Measurements from ENCODE around the gene RAB29.

The RAB29 gene

DNA sequence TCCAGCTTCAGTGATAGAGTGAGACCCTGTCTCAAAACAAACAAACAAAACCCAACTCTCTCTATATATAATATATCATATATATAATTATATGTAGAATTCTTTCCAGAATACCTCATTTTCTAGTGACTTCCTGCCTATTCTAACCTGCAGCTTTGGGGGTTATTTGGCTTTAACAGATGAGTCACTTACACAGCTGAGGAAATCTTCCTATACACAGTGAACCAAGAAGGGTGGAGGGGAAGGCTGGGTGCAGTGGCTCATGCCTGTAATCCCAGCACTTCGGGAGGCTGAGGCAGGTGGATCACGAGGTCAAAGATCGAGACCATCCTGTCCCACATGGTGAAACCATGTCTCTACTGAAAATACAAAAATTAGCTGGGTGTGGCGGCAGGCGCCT lies 9.2 kb downstream of the RAB29 start:
- no peak overlapping the region for H3K14ac ChIP-seq (ENCODE audit: low read length)
- no peak overlapping the region for H3K4me3 ChIP-seq (ENCODE audit: low read length in 2 of 2)
- no peak overlapping the region for H3K27ac ChIP-seq (replicated peaks; ENCODE audit: low read length)
- H4K91ac ChIP-seq (ENCODE audit: low read depth, low read length, poor library complexity): no peak overlapping the region
- peaks cover 0 to 2% of the 10 kb centered on the region in 2 donors for H3K4me1 ChIP-seq (ENCODE audit: control insufficient read depth in 2 of 2, insufficient read depth in 1 of 2, low read depth in 1 of 2, low read length in 2 of 2)
- no peak overlapping the region for H2BK15ac ChIP-seq (ENCODE audit: low read length)
- H3K9me3 ChIP-seq (replicated peaks in 1 of 2; ENCODE audit: control insufficient read depth in 2 of 2, insufficient read depth in 1 of 2, low read depth in 1 of 2, low read length in 2 of 2): no peaks in the 10 kb centered on the region
- H3K36me3 ChIP-seq (replicated peaks in 1 of 2; ENCODE audit: control insufficient read depth in 2 of 2, insufficient read depth in 2 of 2, low read length in 2 of 2): no peaks in the 10 kb centered on the region
- no peak overlapping the region for H3K23ac ChIP-seq (ENCODE audit: low read depth, low read length, poor library complexity)
- H3K9ac ChIP-seq (ENCODE audit: low read depth, low read length, poor library complexity): no peak overlapping the region
- H2BK120ac ChIP-seq (ENCODE audit: low read depth, low read length): no peak overlapping the region
- H3K18ac ChIP-seq (ENCODE audit: low read length): no peak overlapping the region
- no peak overlapping the region for H3K4me2 ChIP-seq (ENCODE audit: insufficient read depth, low read length, poor library complexity, severe bottlenecking)
- H2BK5ac ChIP-seq (ENCODE audit: low read length): no peak overlapping the region
- H3K79me1 ChIP-seq (ENCODE audit: low read depth, low read length): no peaks in the 10 kb centered on the region
- WGBS, 2 donors (ENCODE audit: extremely low coverage in 2 of 2, insufficient read length in 2 of 2, insufficient replicate concordance in 1 of 2): no CpG with 5 or more reads among the region's 5 CpGs
- H2AK5ac ChIP-seq (ENCODE audit: low read depth, low read length): no peak overlapping the region
- H4K8ac ChIP-seq (ENCODE audit: low read depth, low read length): no peak overlapping the region
- peaks cover 0 to 23% (median 0%) of the 10 kb centered on the region in 3 experiments for H3K27me3 ChIP-seq (ENCODE audit: control insufficient read depth in 3 of 3, insufficient read depth in 3 of 3, low read depth in 1 of 3, low read length in 3 of 3)
- no peak for DNase-seq (ENCODE audit: low spot score)
- H2AFZ ChIP-seq (ENCODE audit: low read length): no peak overlapping the region
- no peak overlapping the region for H3K4ac ChIP-seq (ENCODE audit: low read length)
- H2BK12ac ChIP-seq (ENCODE audit: low read length): no peak overlapping the region

DNA sequence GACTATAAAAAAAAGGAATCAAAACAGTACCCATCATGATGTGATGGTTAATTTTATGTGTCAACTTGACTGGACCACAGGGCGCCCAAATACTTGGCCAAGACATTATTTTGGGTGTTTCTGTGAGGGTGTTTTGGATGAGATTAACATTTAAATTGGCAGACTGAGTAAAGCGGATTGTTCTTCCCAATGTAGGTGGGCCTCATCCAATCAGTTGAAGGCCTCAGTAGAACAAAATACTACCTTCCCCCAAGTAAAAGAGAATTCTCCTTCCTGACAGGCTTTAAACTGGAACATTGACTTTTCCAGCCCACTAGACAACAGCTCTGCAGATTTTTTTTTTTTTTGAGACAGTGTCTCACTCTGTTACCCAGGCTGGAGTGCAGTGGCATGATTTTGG lies 10.7 kb downstream of the RAB29 start:
- H4K91ac ChIP-seq (ENCODE audit: low read depth, low read length, poor library complexity): no peak overlapping the region
- no peaks in the 10 kb centered on the region for H3K79me1 ChIP-seq (ENCODE audit: low read depth, low read length)
- H3K4me3 ChIP-seq (ENCODE audit: low read length in 2 of 2): no peak overlapping the region
- no peak overlapping the region for H3K18ac ChIP-seq (ENCODE audit: low read length)
- H2BK5ac ChIP-seq (ENCODE audit: low read length): no peak overlapping the region
- H3K4ac ChIP-seq (ENCODE audit: low read length): no peak overlapping the region
- no CpG with 5 or more reads among the region's 2 CpGs for whole genome bisulfite sequencing, 2 donors (ENCODE audit: extremely low coverage in 2 of 2, insufficient read length in 2 of 2, insufficient replicate concordance in 1 of 2)
- H2BK15ac ChIP-seq (ENCODE audit: low read length): no peak overlapping the region
- H3K9me3 ChIP-seq (replicated peaks in 1 of 2; ENCODE audit: control insufficient read depth in 2 of 2, insufficient read depth in 1 of 2, low read depth in 1 of 2, low read length in 2 of 2): no peaks in the 10 kb centered on the region
- H2BK120ac ChIP-seq (ENCODE audit: low read depth, low read length): no peak overlapping the region
- H2AK5ac ChIP-seq (ENCODE audit: low read depth, low read length): no peak overlapping the region
- no peak overlapping the region for H3K23ac ChIP-seq (ENCODE audit: low read depth, low read length, poor library complexity)
- H3K27ac ChIP-seq (replicated peaks; ENCODE audit: low read length): no peak overlapping the region
- no peak overlapping the region for H2BK12ac ChIP-seq (ENCODE audit: low read length)
- no peak for DNase-seq (ENCODE audit: low spot score)
- H3K36me3 ChIP-seq (replicated peaks in 1 of 2; ENCODE audit: control insufficient read depth in 2 of 2, insufficient read depth in 2 of 2, low read length in 2 of 2): no peaks in the 10 kb centered on the region
- no peak overlapping the region for H3K14ac ChIP-seq (ENCODE audit: low read length)
- no peak overlapping the region for H3K9ac ChIP-seq (ENCODE audit: low read depth, low read length, poor library complexity)
- no peaks in the 10 kb centered on the region for H3K4me1 ChIP-seq (ENCODE audit: control insufficient read depth in 2 of 2, insufficient read depth in 1 of 2, low read depth in 1 of 2, low read length in 2 of 2)
- H3K4me2 ChIP-seq (ENCODE audit: insufficient read depth, low read length, poor library complexity, severe bottlenecking): no peak overlapping the region
- peaks cover 0 to 26% (median 0%) of the 10 kb centered on the region in 3 experiments for H3K27me3 ChIP-seq (ENCODE audit: control insufficient read depth in 3 of 3, insufficient read depth in 3 of 3, low read depth in 1 of 3, low read length in 3 of 3)
- H4K8ac ChIP-seq (ENCODE audit: low read depth, low read length): no peak overlapping the region
- H2AFZ ChIP-seq (ENCODE audit: low read length): no peak overlapping the region

DNA sequence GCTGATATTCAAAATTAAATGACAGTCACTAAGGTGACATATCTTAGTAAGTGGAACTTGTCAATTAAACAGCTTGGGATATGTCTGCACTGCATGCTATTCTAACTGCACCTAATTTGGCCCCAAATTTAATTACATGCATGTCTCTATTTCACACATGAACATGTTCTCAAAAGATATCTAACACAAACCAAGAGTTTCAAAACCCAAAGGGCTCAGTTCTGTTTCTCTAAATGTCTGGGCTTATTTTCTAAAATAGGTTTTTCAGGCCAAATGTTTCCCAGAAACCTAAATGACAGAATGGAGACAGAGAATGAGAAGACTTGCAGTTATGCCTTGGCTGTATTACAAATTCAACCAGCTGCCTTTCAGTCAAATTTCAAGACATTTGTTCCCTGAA lies 11.3 kb downstream of the RAB29 start:
- no peaks in the 10 kb centered on the region for H3K4me1 ChIP-seq (ENCODE audit: control insufficient read depth in 2 of 2, insufficient read depth in 1 of 2, low read depth in 1 of 2, low read length in 2 of 2)
- no peak overlapping the region for H4K8ac ChIP-seq (ENCODE audit: low read depth, low read length)
- no peak overlapping the region for H3K18ac ChIP-seq (ENCODE audit: low read length)
- H2BK12ac ChIP-seq (ENCODE audit: low read length): no peak overlapping the region
- H2AK5ac ChIP-seq (ENCODE audit: low read depth, low read length): no peak overlapping the region
- H4K91ac ChIP-seq (ENCODE audit: low read depth, low read length, poor library complexity): no peak overlapping the region
- no peak overlapping the region for H3K9ac ChIP-seq (ENCODE audit: low read depth, low read length, poor library complexity)
- H2BK5ac ChIP-seq (ENCODE audit: low read length): no peak overlapping the region
- H3K14ac ChIP-seq (ENCODE audit: low read length): no peak overlapping the region
- no peaks in the 10 kb centered on the region for H3K9me3 ChIP-seq (replicated peaks in 1 of 2; ENCODE audit: control insufficient read depth in 2 of 2, insufficient read depth in 1 of 2, low read depth in 1 of 2, low read length in 2 of 2)
- no peak overlapping the region for H3K4ac ChIP-seq (ENCODE audit: low read length)
- H2AFZ ChIP-seq (ENCODE audit: low read length): no peak overlapping the region
- no peak overlapping the region for H3K4me2 ChIP-seq (ENCODE audit: insufficient read depth, low read length, poor library complexity, severe bottlenecking)
- H3K27ac ChIP-seq (replicated peaks; ENCODE audit: low read length): no peak overlapping the region
- no peak overlapping the region for H3K4me3 ChIP-seq (ENCODE audit: low read length in 2 of 2)
- H3K79me1 ChIP-seq (ENCODE audit: low read depth, low read length): no peaks in the 10 kb centered on the region
- H2BK120ac ChIP-seq (ENCODE audit: low read depth, low read length): no peak overlapping the region
- no peaks in the 10 kb centered on the region for H3K36me3 ChIP-seq (replicated peaks in 1 of 2; ENCODE audit: control insufficient read depth in 2 of 2, insufficient read depth in 2 of 2, low read length in 2 of 2)
- no peak for DNase-seq (ENCODE audit: low spot score)
- H2BK15ac ChIP-seq (ENCODE audit: low read length): no peak overlapping the region
- H3K27me3 ChIP-seq (ENCODE audit: control insufficient read depth in 3 of 3, insufficient read depth in 3 of 3, low read depth in 1 of 3, low read length in 3 of 3): peaks cover 0 to 26% (median 0%) of the 10 kb centered on the region in 3 experiments
- H3K23ac ChIP-seq (ENCODE audit: low read depth, low read length, poor library complexity): no peak overlapping the region

DNA sequence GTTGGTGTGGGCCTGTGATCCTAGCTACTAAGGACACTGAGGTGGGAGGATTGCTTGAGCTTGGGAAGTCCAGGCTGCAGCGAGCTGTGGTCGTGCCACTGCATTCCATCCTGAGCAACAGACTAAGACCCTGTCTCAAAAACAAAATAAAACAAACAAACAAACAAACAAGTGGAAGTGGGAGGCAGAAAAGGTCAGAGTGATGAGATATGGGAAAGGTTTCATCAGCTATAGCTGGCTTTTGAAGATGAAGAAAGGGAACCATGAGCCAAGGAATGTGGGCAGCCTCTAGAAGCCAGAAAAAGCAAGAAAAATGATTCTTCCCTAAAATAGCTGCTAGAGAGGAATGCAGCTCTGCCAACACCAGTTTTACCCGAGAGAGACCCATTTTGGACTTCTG lies 14.7 kb downstream of the RAB29 start:
- H3K27me3 ChIP-seq (ENCODE audit: control insufficient read depth in 3 of 3, insufficient read depth in 3 of 3, low read depth in 1 of 3, low read length in 3 of 3): peaks cover 0 to 19% (median 0%) of the 10 kb centered on the region in 3 experiments
- no peaks in the 10 kb centered on the region for H3K36me3 ChIP-seq (replicated peaks in 1 of 2; ENCODE audit: control insufficient read depth in 2 of 2, insufficient read depth in 2 of 2, low read length in 2 of 2)
- no peak for DNase-seq (ENCODE audit: low spot score)
- H2BK120ac ChIP-seq (ENCODE audit: low read depth, low read length): no peak overlapping the region
- H2BK15ac ChIP-seq (ENCODE audit: low read length): no peak overlapping the region
- H3K27ac ChIP-seq (replicated peaks; ENCODE audit: low read length): no peak overlapping the region
- no peak overlapping the region for H3K18ac ChIP-seq (ENCODE audit: low read length)
- H3K9me3 ChIP-seq (replicated peaks in 1 of 2; ENCODE audit: control insufficient read depth in 2 of 2, insufficient read depth in 1 of 2, low read depth in 1 of 2, low read length in 2 of 2): no peaks in the 10 kb centered on the region
- no peak overlapping the region for H4K8ac ChIP-seq (ENCODE audit: low read depth, low read length)
- H3K4me3 ChIP-seq (ENCODE audit: low read length in 2 of 2): no peak overlapping the region
- no CpG with 5 or more reads among the region's 3 CpGs for WGBS, 2 donors (ENCODE audit: extremely low coverage in 2 of 2, insufficient read length in 2 of 2, insufficient replicate concordance in 1 of 2)
- H3K4me2 ChIP-seq (ENCODE audit: insufficient read depth, low read length, poor library complexity, severe bottlenecking): no peak overlapping the region
- H3K9ac ChIP-seq (ENCODE audit: low read depth, low read length, poor library complexity): no peak overlapping the region
- no peaks in the 10 kb centered on the region for H3K79me1 ChIP-seq (ENCODE audit: low read depth, low read length)
- H2AK5ac ChIP-seq (ENCODE audit: low read depth, low read length): no peak overlapping the region
- H3K14ac ChIP-seq (ENCODE audit: low read length): no peak overlapping the region
- no peak overlapping the region for H3K4ac ChIP-seq (ENCODE audit: low read length)
- no peak overlapping the region for H2AFZ ChIP-seq (ENCODE audit: low read length)
- no peak overlapping the region for H2BK5ac ChIP-seq (ENCODE audit: low read length)
- H4K91ac ChIP-seq (ENCODE audit: low read depth, low read length, poor library complexity): no peak overlapping the region
- no peak overlapping the region for H2BK12ac ChIP-seq (ENCODE audit: low read length)
- no peaks in the 10 kb centered on the region for H3K4me1 ChIP-seq (ENCODE audit: control insufficient read depth in 2 of 2, insufficient read depth in 1 of 2, low read depth in 1 of 2, low read length in 2 of 2)
- H3K23ac ChIP-seq (ENCODE audit: low read depth, low read length, poor library complexity): no peak overlapping the region
